GM12878 (cell line): ENCODE data around the gene CEP131. TPM values are rescaled to one million over a fixed set of nuclear protein-coding genes. Genes with fewer than 3 reads are reported as not detected.

Source experiments
- ATAC-seq: fragments of 200-7000 bp; cut with Tn5 transposase; 3 replicates; pipeline ENCODE4 v1.9.1; 2020; ENCODE audit warnings: mild to moderate bottlenecking, moderate library complexity
- BruUV-seq: library from RNA; stranded (reverse); fragments of 400-500 nt; replicated peaks from 2 replicates; lab custom pipeline; 2021; lab: Mats Ljungman, UMichigan
- CTCF ChIA-PET: fragments of 300-600 bp; sonication (Branson Sonifier 250); formaldehyde crosslinking; extraction: SDS; loops from one replicate; lab custom pipeline; 2021; ENCODE audit warnings: inconsistent platforms; lab: Yijun Ruan, JAX
- POLR2A ChIA-PET: fragments of 350-600 bp; formaldehyde crosslinking; extraction: SDS; loops from one replicate; lab custom pipeline; 2021; ENCODE audit warnings: inconsistent platforms; lab: Charles Lee
- RAD21 ChIA-PET: fragments of 300-600 bp; sonication (Branson Sonifier 250); formaldehyde crosslinking; loops from one replicate; lab custom pipeline; 2023; ENCODE audit warnings: antibody characterized with exemption; ENCODE audit not compliant: unreplicated experiment; lab: Charles Lee
- SMC1A ChIA-PET: fragments of 300-600 bp; sonication (Branson Sonifier 250); formaldehyde crosslinking; loops from one replicate; lab custom pipeline; 2023; ENCODE audit not compliant: unreplicated experiment, uncharacterized antibody; lab: Charles Lee
- DNase-seq: peaks from one replicate; pipeline ENCODE4 v3.0.0-alpha.2; 2011; ENCODE audit warnings: low read depth, low spot score
- FAIRE-seq: peaks from 3 replicates; lab custom pipeline; 2011; peaks lifted over from hg19 to GRCh38; lab: Jason Lieb, UNC
- H2AFZ ChIP-seq: 2 replicates; pipeline ENCODE4 v1.6.0; 2011; ENCODE audit warnings: low read depth, low read length, control low read depth; ENCODE audit not compliant: control insufficient read depth
- H3K27ac ChIP-seq: 2 replicates; pipeline ENCODE4 v1.5.1; 2011; ENCODE audit warnings: control low read depth; ENCODE audit not compliant: control insufficient read depth, insufficient read depth
- H3K27me3 ChIP-seq, 2 experiments: replicated peaks in 1 of 2; 2 replicates each; pipeline versions ENCODE4 v1.6.0 to v1.6.1; 2011; ENCODE audit warnings: low read length in 1 of 2; ENCODE audit not compliant: control insufficient read depth in 2 of 2, insufficient read depth in 2 of 2
- H3K36me3 ChIP-seq, 2 experiments: 2 replicates each; pipeline ENCODE4 v1.5.1; 2011; ENCODE audit warnings: low read length in 1 of 2; ENCODE audit not compliant: control insufficient read depth in 2 of 2, insufficient read depth in 2 of 2
- H3K4me1 ChIP-seq: 2 replicates; pipeline ENCODE4 v1.6.1; 2011; ENCODE audit warnings: mild to moderate bottlenecking, low read length, moderate library complexity, mixed read lengths; ENCODE audit not compliant: control insufficient read depth, insufficient read depth
- H3K4me2 ChIP-seq: 2 replicates; pipeline ENCODE4 v1.6.0; 2011; ENCODE audit warnings: control low read depth; ENCODE audit not compliant: control insufficient read depth, insufficient read depth
- H3K4me3 ChIP-seq: fragments of 200-600 bp; sonication (generic); 2 replicates; pipeline ENCODE4 v1.5.1; 2016
- H3K79me2 ChIP-seq: 2 replicates; pipeline ENCODE4 v1.6.0; 2011; ENCODE audit warnings: low read length; ENCODE audit not compliant: control insufficient read depth, insufficient read depth
- H3K9ac ChIP-seq: 2 replicates; pipeline ENCODE4 v1.8.0; 2011; ENCODE audit warnings: low read length, control low read depth, mixed read lengths; ENCODE audit not compliant: control insufficient read depth, insufficient read depth
- H3K9me3 ChIP-seq: replicated peaks from 3 replicates; pipeline ENCODE4 v1.5.1; 2011; ENCODE audit warnings: mild to moderate bottlenecking, low read length; ENCODE audit not compliant: control insufficient read depth, insufficient read depth
- H4K20me1 ChIP-seq: 2 replicates; pipeline ENCODE4 v1.6.0; 2011; ENCODE audit not compliant: control insufficient read depth, insufficient read depth
- CTCF ChIP-seq, 3 experiments: IDR thresholded peaks in 2 of 3; conservative IDR thresholded peaks in 1 of 3; 2 replicates each; pipeline ENCODE4 v1.5.1; 2011; ENCODE audit warnings: low read depth in 3 of 3, low read length in 3 of 3, mild to moderate bottlenecking in 3 of 3, control low read depth in 2 of 3, moderate library complexity in 2 of 3, inconsistent platforms in 1 of 3, mixed read lengths in 1 of 3; ENCODE audit not compliant: control insufficient read depth in 2 of 3, insufficient read depth in 1 of 3; ENCODE audit errors: extremely low read depth in 1 of 3
- SREBF1 ChIP-seq: IDR thresholded peaks from 2 replicates; pipeline ENCODE4 v1.6.1; 2012; ENCODE audit warnings: mild to moderate bottlenecking, low read length
- TARDBP ChIP-seq: IDR thresholded peaks from 2 replicates; pipeline ENCODE4 v1.6.1; 2016; ENCODE audit warnings: borderline replicate concordance
- ZBTB4 ChIP-seq: fragments of 450-650 bp; formaldehyde crosslinking; IDR thresholded peaks from 2 replicates; pipeline ENCODE4 v1.4.0; 2022; ENCODE audit warnings: mild to moderate bottlenecking, moderate library complexity
- WGBS: methylation state at CpG from one replicate; pipeline ENCODE4 v1.1.6; 2016; ENCODE audit warnings: low lambda C conversion rate; ENCODE audit not compliant: insufficient replicate concordance, insufficient coverage; ENCODE audit errors: missing lambda C conversion rate; 5-methylcytosine and 5-hydroxymethylcytosine counted together
- in situ Hi-C: fragments of 300-500 bp; cut with MboI; formaldehyde crosslinking; loops from 9 replicates; pipeline ENCODE4 v1.14.3; 2018; ENCODE audit warnings: mixed read lengths
- intact Hi-C: fragments of 100-400 bp; cut with micrococcal nuclease; formaldehyde crosslinking; loops from one replicate; pipeline ENCODE4 v1.14.2; 2022; ENCODE audit not compliant: unreplicated experiment
- polyA plus RNA-seq, 11 experiments: library from polyadenylated mRNA; depleted of rRNA in 4 of 11; unstranded in 6 of 11; stranded (reverse) in 5 of 11; fragments of >200 nt; fragmentation: Nextera tagmentation in 4 of 11; fragmentation: Illumina TruSeq in 1 of 11; extraction: Ambion mirVana in 4 of 11; extraction: Trizol in 1 of 11; gene quantifications; 1 replicate in 1 of 11; 2 replicates in 10 of 11; pipeline versions ENCODE4 v1.2.1 to v1.2.3, GENCODE V29; 2011 to 2016; ENCODE audit warnings: inconsistent platforms in 2 of 11, missing spikeins in 2 of 11, low read depth in 1 of 11
- total RNA-seq, 4 experiments: library from RNA; depleted of rRNA in 3 of 4; stranded (reverse); fragments of >200 nt in 3 of 4; fragmentation: Illumina TruSeq in 1 of 4; extraction: Trizol in 1 of 4; gene quantifications; 2 replicates each; pipeline versions ENCODE4 v1.2.1 to v1.2.3, GENCODE V29; 2013 to 2021

The CEP131 gene
- total and polyA plus RNA-seq, 10 of the 15 experiments (the other 5 are each of a cell fraction or from before 2014, with no cell fraction given) = 0.05 to 17.3 (median 6.7) TPM

GRCh38 chr17:81163051-81163695 is 59.6 kb downstream of the CEP131 start:
- H4K20me1 ChIP-seq = no peaks in the 10 kb centered on the region
- 36% methylated on average over 15 of the region's 19 CpGs for WGBS
- no peak overlapping the region for H3K27ac ChIP-seq
- H3K79me2 ChIP-seq = no peaks in the 10 kb centered on the region
- ChIA-PET SMC1A (no interaction called here), RAD21 (no interaction called here), CTCF (no interaction called here), POLR2A (no interaction called here)
- DNase-seq = no peak
- H2AFZ ChIP-seq = no peak overlapping the region
- BruUV-seq = no TSS peak
- H3K36me3 ChIP-seq = no peaks in the 10 kb centered on the region
- H3K4me3 ChIP-seq = no peak overlapping the region
- ATAC-seq = no peak
- no peaks in the 10 kb centered on the region for H3K9me3 ChIP-seq
- H3K4me2 ChIP-seq = no peak overlapping the region
- no peak overlapping the region for H3K9ac ChIP-seq
- FAIRE-seq = no peak
- in situ Hi-C loops (no loop called here), intact Hi-C loops (no loop called here)
- TF ChIP-seq ZBTB4 (no peak), SREBF1 (no peak), TARDBP (no peak), CTCF (IDR thresholded peaks at IDR 0.05 in 2 of 3, conservative IDR thresholded peaks at IDR 0.05 in 1 of 3; ENCODE audit: control insufficient read depth in 2 of 3, extremely low read depth in 1 of 3, insufficient read depth in 1 of 3, low read depth in 3 of 3, low read length in 3 of 3) (no peak)
- no peaks in the 10 kb centered on the region; a peak in 2 of 4 replicates for H3K27me3 ChIP-seq
- H3K4me1 ChIP-seq = no peaks in the 10 kb centered on the region
